H1 (cell line): ENCODE data around the gene FAN1.

ENCODE experiments used
- BCL11A ChIP-seq, 2 experiments: IDR thresholded peaks; one replicate each; pipeline ENCODE4 v1.6.1; 2011; ENCODE audit warnings: low read depth in 2 of 2, low read length in 2 of 2, mild to moderate bottlenecking in 2 of 2
- BRCA1 ChIP-seq: IDR thresholded peaks from 2 replicates; pipeline ENCODE4 v1.6.1; 2012; ENCODE audit warnings: low read depth, low read length, improper control_type of control experiment
- CEBPB ChIP-seq: IDR thresholded peaks from 2 replicates; pipeline ENCODE4 v1.6.1; 2012; ENCODE audit warnings: low read depth, low read length
- EP300 ChIP-seq, 2 experiments: IDR thresholded peaks; 1 replicate in 1 of 2; 2 replicates in 1 of 2; pipeline ENCODE4 v1.6.1; 2011 to 2012; ENCODE audit warnings: low read depth in 2 of 2, low read length in 2 of 2, mild to moderate bottlenecking in 2 of 2, borderline replicate concordance in 1 of 2, inconsistent platforms in 1 of 2, moderate library complexity in 1 of 2
- EZH2 ChIP-seq: fragments of 200-600 bp; sonication (generic); IDR thresholded peaks from 2 replicates; pipeline ENCODE4 v1.7.1; 2012; ENCODE audit warnings: low read depth, mild to moderate bottlenecking, moderate library complexity, low read length, inconsistent platforms; ENCODE audit not compliant: severe bottlenecking
- HDAC2 ChIP-seq, 2 experiments: fragments of 300-600 bp in 1 of 2; sonication (generic) in 1 of 2; IDR thresholded peaks; 2 replicates each; pipeline ENCODE4 v1.6.1; 2011 to 2012; ENCODE audit warnings: low read depth in 2 of 2, low read length in 2 of 2, mild to moderate bottlenecking in 2 of 2, moderate library complexity in 2 of 2, borderline replicate concordance in 1 of 2, inconsistent platforms in 1 of 2
- JUN ChIP-seq: IDR thresholded peaks from 2 replicates; pipeline ENCODE4 v1.6.1; 2011; ENCODE audit warnings: low read depth, mild to moderate bottlenecking, improper control_type of control experiment, low read length
- POLR2A ChIP-seq, 2 experiments: IDR thresholded peaks; 1 replicate in 1 of 2; 2 replicates in 1 of 2; pipeline ENCODE4 v1.6.1; 2011; ENCODE audit warnings: low read depth in 2 of 2, low read length in 2 of 2, mild to moderate bottlenecking in 2 of 2; ENCODE audit errors: control extremely low read depth in 1 of 2
- SIX5 ChIP-seq: IDR thresholded peaks from 2 replicates; pipeline ENCODE4 v1.6.1; 2011; ENCODE audit warnings: mild to moderate bottlenecking, low read depth, low read length
- TAF7 ChIP-seq: optimal IDR thresholded peaks from 2 replicates; pipeline ENCODE3; 2011; ENCODE audit warnings: low read depth, mild to moderate bottlenecking, inconsistent platforms, low read length, moderate library complexity, borderline replicate concordance
- TCF12 ChIP-seq: IDR thresholded peaks from 2 replicates; pipeline ENCODE4 v1.6.1; 2011; ENCODE audit warnings: low read depth, mild to moderate bottlenecking, low read length
- TEAD4 ChIP-seq: IDR thresholded peaks from 2 replicates; pipeline ENCODE4 v1.6.1; 2012; ENCODE audit warnings: low read depth, low read length, inconsistent platforms, mixed read lengths
- TF ChIP-seq, protein P1 (sequence below), 3 experiments: IDR thresholded peaks; 1 replicate in 2 of 3; 2 replicates in 1 of 3; pipeline versions ENCODE4 v1.5.1 to v1.6.1; 2011; ENCODE audit warnings: low read length in 3 of 3, mild to moderate bottlenecking in 3 of 3, inconsistent platforms in 2 of 3, low read depth in 1 of 3, moderate library complexity in 1 of 3; ENCODE audit not compliant: insufficient read depth in 1 of 3; ENCODE audit errors: control extremely low read depth in 1 of 3
- TF ChIP-seq, protein P2 (sequence below): IDR thresholded peaks from 2 replicates; pipeline ENCODE4 v1.6.1; 2012; ENCODE audit warnings: inconsistent platforms

DNA sequence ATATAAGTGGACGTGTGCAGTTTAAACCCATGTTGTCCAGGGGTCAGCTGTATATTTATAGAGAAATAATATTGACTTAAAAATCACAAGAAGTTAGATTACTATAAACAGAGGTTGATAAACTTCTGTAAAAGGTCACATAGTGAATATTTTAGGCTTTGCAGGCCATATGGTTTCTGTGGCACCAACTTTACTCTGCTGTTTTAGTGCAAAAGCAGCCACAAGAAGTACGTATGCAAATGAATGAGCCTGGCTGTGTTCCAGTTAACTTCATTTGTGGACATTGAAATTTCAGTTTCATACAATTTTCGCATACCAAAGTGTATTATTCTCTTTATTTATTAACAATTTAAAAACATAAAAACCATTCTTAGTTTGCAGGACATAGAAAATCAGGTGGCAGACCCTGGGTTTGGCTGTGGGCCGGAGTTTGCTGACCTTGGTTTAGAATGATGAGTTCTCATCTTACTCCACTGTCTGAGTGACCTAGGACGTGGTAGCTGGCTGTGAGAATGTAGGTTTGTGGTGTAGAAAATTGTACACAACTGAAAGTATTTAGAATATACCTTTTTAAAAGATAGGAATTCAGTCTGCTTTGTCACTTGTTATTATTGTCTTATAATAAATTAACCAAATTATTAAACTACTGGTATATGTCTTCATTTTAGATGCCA is 16.3 kb downstream of the FAN1 start:
- no peak for TF ChIP-seq TEAD4
- TF ChIP-seq TCF12 = no peak
- no peak for TF ChIP-seq EZH2
- TF ChIP-seq, protein P1, sequence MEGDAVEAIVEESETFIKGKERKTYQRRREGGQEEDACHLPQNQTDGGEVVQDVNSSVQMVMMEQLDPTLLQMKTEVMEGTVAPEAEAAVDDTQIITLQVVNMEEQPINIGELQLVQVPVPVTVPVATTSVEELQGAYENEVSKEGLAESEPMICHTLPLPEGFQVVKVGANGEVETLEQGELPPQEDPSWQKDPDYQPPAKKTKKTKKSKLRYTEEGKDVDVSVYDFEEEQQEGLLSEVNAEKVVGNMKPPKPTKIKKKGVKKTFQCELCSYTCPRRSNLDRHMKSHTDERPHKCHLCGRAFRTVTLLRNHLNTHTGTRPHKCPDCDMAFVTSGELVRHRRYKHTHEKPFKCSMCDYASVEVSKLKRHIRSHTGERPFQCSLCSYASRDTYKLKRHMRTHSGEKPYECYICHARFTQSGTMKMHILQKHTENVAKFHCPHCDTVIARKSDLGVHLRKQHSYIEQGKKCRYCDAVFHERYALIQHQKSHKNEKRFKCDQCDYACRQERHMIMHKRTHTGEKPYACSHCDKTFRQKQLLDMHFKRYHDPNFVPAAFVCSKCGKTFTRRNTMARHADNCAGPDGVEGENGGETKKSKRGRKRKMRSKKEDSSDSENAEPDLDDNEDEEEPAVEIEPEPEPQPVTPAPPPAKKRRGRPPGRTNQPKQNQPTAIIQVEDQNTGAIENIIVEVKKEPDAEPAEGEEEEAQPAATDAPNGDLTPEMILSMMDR (IDR thresholded peaks at IDR 0.05; ENCODE audit: control extremely low read depth in 1 of 3, insufficient read depth in 1 of 3, low read depth in 1 of 3, low read length in 3 of 3) = no peak
- TF ChIP-seq JUN = no peak
- no peak for TF ChIP-seq HDAC2 (IDR thresholded peaks at IDR 0.05; ENCODE audit: borderline replicate concordance in 1 of 2, low read depth in 2 of 2, low read length in 2 of 2)
- no peak for TF ChIP-seq CEBPB
- no peak for TF ChIP-seq POLR2A (IDR thresholded peaks at IDR 0.05; ENCODE audit: control extremely low read depth in 1 of 2, low read depth in 2 of 2, low read length in 2 of 2)
- TF ChIP-seq TAF7 = no peak
- TF ChIP-seq, protein P2, sequence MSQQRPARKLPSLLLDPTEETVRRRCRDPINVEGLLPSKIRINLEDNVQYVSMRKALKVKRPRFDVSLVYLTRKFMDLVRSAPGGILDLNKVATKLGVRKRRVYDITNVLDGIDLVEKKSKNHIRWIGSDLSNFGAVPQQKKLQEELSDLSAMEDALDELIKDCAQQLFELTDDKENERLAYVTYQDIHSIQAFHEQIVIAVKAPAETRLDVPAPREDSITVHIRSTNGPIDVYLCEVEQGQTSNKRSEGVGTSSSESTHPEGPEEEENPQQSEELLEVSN = no peak
- no peak for TF ChIP-seq EP300 (IDR thresholded peaks at IDR 0.05; ENCODE audit: borderline replicate concordance in 1 of 2, low read depth in 2 of 2, low read length in 2 of 2)
- no peak for TF ChIP-seq BCL11A (IDR thresholded peaks at IDR 0.05; ENCODE audit: low read depth in 2 of 2, low read length in 2 of 2)
- no peak for TF ChIP-seq BRCA1
- TF ChIP-seq SIX5 = no peak
